CD4-positive, CD25-positive, alpha-beta regulatory T cell (primary cell): ENCODE data around the gene RAB23. TPM values are rescaled to one million over a fixed set of nuclear protein-coding genes. Genes with fewer than 3 reads are reported as not detected.

Experiments
- ATAC-seq, 2 donors: fragments of 150-1000 bp; cut with Tn5 transposase; one replicate each; pipeline ENCODE4 v1.10.0; 2021; ENCODE audit warnings: low read depth in 2 of 2, moderate number of reproducible peaks in 2 of 2, moderate library complexity in 1 of 2
- DNase-seq, 3 donors: peaks; one replicate each; pipeline versions ENCODE4 v3.0.0 to v3.0.0-alpha.2; 2012 to 2022; ENCODE audit warnings: mixed read lengths in 1 of 3
- H3K27ac ChIP-seq: one replicate; pipeline ENCODE4 v1.7.0; 2013; ENCODE audit warnings: mild to moderate bottlenecking, low read length; ENCODE audit not compliant: insufficient read depth, poor library complexity, severe bottlenecking
- H3K27me3 ChIP-seq: one replicate; pipeline ENCODE4 v1.7.0; 2013; ENCODE audit warnings: low read length; ENCODE audit not compliant: control insufficient read depth, insufficient read depth
- H3K36me3 ChIP-seq: one replicate; pipeline ENCODE4 v1.7.0; 2013; ENCODE audit warnings: mild to moderate bottlenecking, low read length, moderate library complexity; ENCODE audit not compliant: control insufficient read depth, insufficient read depth
- H3K4me1 ChIP-seq: 2 replicates; pipeline ENCODE4 v1.7.0; 2013; ENCODE audit warnings: mild to moderate bottlenecking, low read length; ENCODE audit not compliant: insufficient read depth, control insufficient read depth, poor library complexity, severe bottlenecking
- H3K4me3 ChIP-seq: one replicate; pipeline ENCODE4 v1.7.0; 2013; ENCODE audit warnings: low read depth, mild to moderate bottlenecking, low read length, moderate library complexity
- H3K9me3 ChIP-seq, 2 experiments: 1 replicate in 1 of 2; 2 replicates in 1 of 2; pipeline ENCODE4 v1.7.0; 2013; ENCODE audit warnings: low read length in 2 of 2, mild to moderate bottlenecking in 1 of 2, moderate library complexity in 1 of 2; ENCODE audit not compliant: control insufficient read depth in 2 of 2
- H3K27ac Mint-ChIP-seq, 3 donors: one replicate each; pipeline ENCODE4 v1.8.0; 2020 to 2022; ENCODE audit warnings: mild to moderate bottlenecking in 3 of 3, mixed read lengths in 3 of 3, moderate library complexity in 2 of 3
- H3K27me3 Mint-ChIP-seq: one replicate; pipeline ENCODE4 v1.8.0; 2022; ENCODE audit warnings: mild to moderate bottlenecking, mixed read lengths
- H3K36me3 Mint-ChIP-seq: one replicate; pipeline ENCODE4 v1.8.0; 2020; ENCODE audit warnings: mixed read lengths
- H3K4me1 Mint-ChIP-seq, 4 donors: one replicate each; pipeline ENCODE4 v1.8.0; 2020 to 2022; ENCODE audit warnings: mixed read lengths in 4 of 4, mild to moderate bottlenecking in 1 of 4
- H3K4me3 Mint-ChIP-seq, 4 donors: one replicate each; pipeline ENCODE4 v1.8.0; 2020 to 2022; ENCODE audit warnings: mild to moderate bottlenecking in 4 of 4, mixed read lengths in 4 of 4, moderate library complexity in 3 of 4
- H3K9me3 Mint-ChIP-seq, 7 donors: one replicate each; pipeline ENCODE4 v1.8.0; 2020 to 2022; ENCODE audit warnings: mixed read lengths in 7 of 7, mild to moderate bottlenecking in 3 of 7, moderate library complexity in 2 of 7
- polyA plus RNA-seq, 4 donors: library from polyadenylated mRNA; unstranded; fragments of 300-500 nt; fragmentation: Illumina TruSeq; gene quantifications; one replicate each; pipeline ENCODE4 v1.2.3, GENCODE V29; 2021
- total RNA-seq: library from RNA; stranded (reverse); gene quantifications from one replicate; pipeline ENCODE4 v1.2.3, GENCODE V29; 2022

RAB23 gene
- total and polyA plus RNA-seq, 5 donors from 2014 or later, result 0.07 to 0.56 (median 0.28) TPM; not detected in 1

DNA sequence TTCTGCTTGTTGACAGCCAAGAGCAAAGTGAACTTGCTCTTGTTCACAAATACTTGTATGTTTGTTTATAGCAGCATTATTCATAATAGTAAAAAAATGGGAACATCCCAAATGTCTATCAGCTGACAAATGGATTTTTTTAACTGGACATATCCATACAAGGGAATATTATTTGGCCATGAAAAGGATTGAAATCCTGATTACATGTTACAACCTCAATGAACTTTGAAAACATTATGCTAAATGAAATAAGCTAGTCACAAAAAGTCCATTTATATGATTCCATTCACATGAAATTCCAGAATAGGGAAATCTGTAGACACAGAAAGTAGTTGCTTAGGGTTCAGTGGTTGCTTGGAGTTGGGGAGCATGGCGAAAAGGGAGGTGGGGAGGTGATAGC, 78.4 kb downstream of the RAB23 start:
- H3K27ac Mint-ChIP-seq, result no peak overlapping the region

DNA sequence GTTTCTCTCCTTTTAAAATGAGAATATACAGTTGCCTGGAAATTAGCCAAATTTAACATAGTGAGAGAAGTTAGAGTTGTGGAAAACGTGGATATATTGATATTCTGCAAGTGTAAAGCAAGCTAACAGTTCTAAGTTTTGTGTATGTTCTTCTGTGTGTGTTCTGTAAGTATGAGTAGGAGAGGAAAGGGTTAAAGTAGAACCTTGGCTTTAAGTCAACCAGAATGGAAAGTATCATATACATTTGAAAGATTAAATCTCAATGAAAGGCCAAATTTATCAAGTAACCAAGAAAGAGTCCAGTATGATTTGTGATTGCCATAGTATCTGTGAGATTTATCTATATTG, 80.0 kb downstream of the RAB23 start:
- Histone ChIP-seq H3K27me3 (no peaks in the 10 kb centered on the region), H3K36me3 (peaks cover 43% of the 10 kb centered on the region), H3K4me1 (no peaks in the 10 kb centered on the region), H3K4me3 (no peak overlapping the region), H3K9me3 (no peaks in the 10 kb centered on the region), H3K27ac (no peak overlapping the region)
- Mint-ChIP-seq H3K4me1 (peaks cover 0 to 27% (median 11%) of the 10 kb centered on the region in 4 donors), H3K9me3 (no peaks in the 10 kb centered on the region), H3K4me3 (no peak overlapping the region), H3K27me3 (no peaks in the 10 kb centered on the region), H3K36me3 (peaks cover 56% of the 10 kb centered on the region), H3K27ac (no peak overlapping the region)
- DNase-seq, result no peak
- ATAC-seq, result no peak

More for the DNA sequence above, 78.4 kb downstream of the RAB23 start:
- Histone ChIP-seq H3K36me3 (peaks cover 52% of the 10 kb centered on the region), H3K9me3 (no peaks in the 10 kb centered on the region), H3K4me1 (no peaks in the 10 kb centered on the region), H3K27me3 (no peaks in the 10 kb centered on the region), H3K4me3 (no peak overlapping the region), H3K27ac (no peak overlapping the region)
- DNase-seq, result no peak
- peaks cover 12 to 40% (median 23%) of the 10 kb centered on the region in 4 donors for H3K4me1 Mint-ChIP-seq
- no peak overlapping the region for H3K4me3 Mint-ChIP-seq
- ATAC-seq, result no peak
- H3K36me3 Mint-ChIP-seq, result peaks cover 65% of the 10 kb centered on the region
- no peaks in the 10 kb centered on the region for H3K9me3 Mint-ChIP-seq
- H3K27me3 Mint-ChIP-seq, result no peaks in the 10 kb centered on the region

- H3K27ac Mint-ChIP-seq, result no peak overlapping the region
- Histone ChIP-seq H3K36me3 (peaks cover 43% of the 10 kb centered on the region), H3K4me1 (no peaks in the 10 kb centered on the region), H3K4me3 (no peak overlapping the region), H3K27me3 (no peaks in the 10 kb centered on the region), H3K9me3 (no peaks in the 10 kb centered on the region), H3K27ac (no peak overlapping the region)
- no peaks in the 10 kb centered on the region for H3K9me3 Mint-ChIP-seq
- ATAC-seq, result no peak
- peaks cover 61% of the 10 kb centered on the region for H3K36me3 Mint-ChIP-seq
- no peaks in the 10 kb centered on the region for H3K27me3 Mint-ChIP-seq
- no peak for DNase-seq
- H3K4me1 Mint-ChIP-seq, result peaks cover 0 to 22% (median 8%) of the 10 kb centered on the region in 4 donors
- no peak overlapping the region for H3K4me3 Mint-ChIP-seq
Observed at GRCh38 chr6:57141451-57142177, 80.5 kb downstream of the RAB23 start.

GRCh38 chr6:57138026-57138425, 84.1 kb downstream of the RAB23 start:
- no peak for ATAC-seq
- H3K36me3 ChIP-seq, result peaks cover 61% of the 10 kb centered on the region

GRCh38 chr6:57137350-57137749, 84.8 kb downstream of the RAB23 start:
- Histone ChIP-seq H3K9me3 (no peaks in the 10 kb centered on the region), H3K4me1 (no peaks in the 10 kb centered on the region), H3K27me3 (no peaks in the 10 kb centered on the region), H3K27ac (no peak overlapping the region), H3K36me3 (peaks cover 61% of the 10 kb centered on the region), H3K4me3 (no peak overlapping the region)
- H3K27ac Mint-ChIP-seq, result no peak overlapping the region
- peaks cover 0 to 12% (median 2%) of the 10 kb centered on the region in 4 donors for H3K4me1 Mint-ChIP-seq
- peaks cover 60% of the 10 kb centered on the region for H3K36me3 Mint-ChIP-seq
- H3K9me3 Mint-ChIP-seq, result no peaks in the 10 kb centered on the region
- ATAC-seq, result no peak
- H3K27me3 Mint-ChIP-seq, result no peaks in the 10 kb centered on the region
- DNase-seq, result no peak
- H3K4me3 Mint-ChIP-seq, result no peak overlapping the region

More at GRCh38 chr6:57138026-57138425, 84.1 kb downstream of the RAB23 start:
- H3K4me3 Mint-ChIP-seq, result no peak overlapping the region
- H3K36me3 Mint-ChIP-seq, result peaks cover 64% of the 10 kb centered on the region
- no peak overlapping the region for H3K27ac ChIP-seq
- no peaks in the 10 kb centered on the region for H3K27me3 Mint-ChIP-seq
- no peak overlapping the region for H3K4me3 ChIP-seq
- H3K4me1 Mint-ChIP-seq, result peaks cover 0 to 12% (median 1%) of the 10 kb centered on the region in 4 donors
- H3K27ac Mint-ChIP-seq, result no peak overlapping the region
- DNase-seq, result no peak
- H3K27me3 ChIP-seq, result no peaks in the 10 kb centered on the region
- H3K9me3 Mint-ChIP-seq, result no peaks in the 10 kb centered on the region
- no peaks in the 10 kb centered on the region for H3K4me1 ChIP-seq
- no peaks in the 10 kb centered on the region for H3K9me3 ChIP-seq

Other genes with a start within 250 kb of the RAB23 start
- gene KIAA1586, start 175.6 kb downstream of the RAB23 start, total RNA-seq, result 19.2 TPM
- 1 to 10 TPM; 7.4 to 9.4 (median 7.5) TPM for gene KIAA1586, start 175.6 kb downstream of the RAB23 start, polyA plus RNA-seq
- gene ZNF451, start 132.1 kb downstream of the RAB23 start, total RNA-seq, result 148 TPM
- gene ZNF451, start 132.1 kb downstream of the RAB23 start, polyA plus RNA-seq, result 10 to 100 TPM; 28.2 to 34.3 (median 31.2) TPM
- gene BAG2, start 50.0 kb downstream of the RAB23 start, total RNA-seq, result 2.9 TPM
- 1 to 10 TPM; 2.1 to 3.7 (median 3.0) TPM for gene BAG2, start 50.0 kb downstream of the RAB23 start, polyA plus RNA-seq
- 19.5 TPM for gene PRIM2, start 95.3 kb upstream of the RAB23 start, total RNA-seq
- gene PRIM2, start 95.3 kb upstream of the RAB23 start, polyA plus RNA-seq, result 10 to 100 TPM; 11.5 to 18.5 (median 14.0) TPM